HT1080 (cell line): Measurements from ENCODE around the gene CDC42. TPM values are rescaled to one million over a fixed set of nuclear protein-coding genes. Genes with fewer than 3 reads are reported as not detected.

Source experiments
- DNase-seq: peaks from one replicate; pipeline ENCODE4 v3.0.0-alpha.2; 2015; ENCODE audit warnings: low read depth
- small RNA-seq: library from RNA; depleted of rRNA; stranded (forward); fragments of <200 nt; gene quantifications from one replicate; pipeline ENCODE3, GENCODE V24; 2014
- total RNA-seq: library from RNA; depleted of rRNA; stranded (reverse); fragments of >200 nt; shearing (Covaris generic); gene quantifications from 2 replicates; pipeline ENCODE4 v1.2.3, GENCODE V29; 2014; rRNA removed

Gene CDC42
- total RNA-seq, 1 experiment from 2014 or later: 338 TPM

DNA sequence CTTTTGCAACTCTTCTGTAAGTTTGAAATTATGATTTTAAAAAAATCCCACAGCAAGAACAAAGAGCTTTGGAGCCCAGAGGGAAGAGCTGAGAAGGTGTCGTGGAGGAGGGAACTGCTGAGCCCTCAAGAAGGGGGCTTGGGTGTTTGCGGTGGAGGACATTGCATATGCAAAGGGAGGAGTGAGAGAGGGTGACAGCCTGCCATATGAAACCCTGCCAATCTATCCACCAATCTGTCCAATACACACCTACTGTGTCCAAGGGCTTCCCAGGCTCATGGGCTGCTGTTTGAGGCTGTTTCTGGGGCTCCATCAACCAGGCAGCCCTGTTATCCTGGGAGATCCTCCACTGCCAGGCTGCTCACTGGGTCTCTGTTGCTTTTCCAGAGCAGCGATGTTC, 75.2 kb downstream of the CDC42 start:
- no peak for DNase-seq

- no peak for DNase-seq
These were observed 75.9 kb downstream of the CDC42 start for GRCh38 chr1:22128392-22128791.

DNA sequence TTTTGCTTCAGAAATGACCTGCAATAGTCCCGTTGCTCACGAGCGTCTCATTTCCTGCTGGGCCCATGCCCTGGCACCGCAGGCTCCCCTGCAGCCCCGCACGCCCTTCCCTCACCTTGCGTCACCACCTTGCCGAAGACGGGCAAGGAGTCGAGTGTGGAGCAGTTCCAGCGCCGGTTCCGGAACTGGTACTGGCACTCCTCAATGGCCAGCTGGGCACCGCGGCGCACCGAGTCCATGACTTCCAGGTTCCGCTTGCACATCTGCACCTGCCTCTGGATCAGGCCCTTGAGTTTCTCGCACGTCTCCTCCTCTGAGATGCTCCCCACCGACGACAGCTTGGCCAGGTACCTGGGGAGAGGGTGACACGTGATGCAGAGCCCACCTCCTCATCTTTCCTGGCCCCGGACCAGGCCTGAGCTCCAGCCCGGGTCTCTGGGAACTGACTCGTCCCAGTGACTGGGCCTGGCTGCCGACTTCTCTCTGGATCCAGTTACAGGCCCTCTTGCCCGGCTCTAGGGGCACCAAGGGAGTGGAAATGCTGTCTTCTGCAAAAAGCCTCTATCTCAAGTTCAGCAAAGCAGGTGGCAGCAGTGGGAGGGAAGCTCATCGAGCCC, 77.1 kb downstream of the CDC42 start:
- DNase-seq: no peak

- DNase-seq: no peak
These were observed 78.6 kb downstream of the CDC42 start for GRCh38 chr1:22131062-22131461.

DNA sequence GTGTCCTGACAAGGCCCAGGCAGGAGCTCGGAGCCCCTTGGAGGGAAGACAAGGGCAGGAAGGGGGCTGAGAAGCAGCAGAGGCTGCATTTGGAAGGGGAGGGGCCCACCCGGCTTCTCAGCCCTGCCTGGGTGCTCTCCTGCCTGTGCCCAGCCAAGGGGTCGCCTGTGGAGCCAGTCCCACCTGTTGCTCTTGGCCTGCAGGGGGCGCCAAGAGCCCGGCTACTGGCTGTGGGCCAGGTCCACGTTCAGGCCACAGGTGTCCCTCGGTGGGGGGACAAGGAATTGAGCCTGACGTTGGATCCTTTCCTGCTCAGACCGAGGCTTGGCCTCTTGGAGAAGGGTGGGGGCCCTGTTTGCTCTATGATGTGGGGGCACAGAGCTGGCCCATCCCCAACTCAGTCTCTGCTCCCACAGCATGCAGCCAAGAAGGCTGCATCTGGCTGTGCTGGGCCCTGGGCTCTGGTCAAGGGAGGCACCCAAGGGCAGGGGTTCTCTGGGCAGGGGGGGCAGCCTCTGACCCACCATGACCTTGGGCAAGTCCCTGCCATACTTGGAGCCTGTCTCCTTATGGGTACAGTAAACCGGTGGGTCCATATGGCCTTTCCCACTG, 79.5 kb downstream of the CDC42 start:
- peak; percentile 26 for DNase-seq

GRCh38 chr1:22132517-22133235, 80.2 kb downstream of the CDC42 start:
- DNase-seq: peak; percentile 84

DNA sequence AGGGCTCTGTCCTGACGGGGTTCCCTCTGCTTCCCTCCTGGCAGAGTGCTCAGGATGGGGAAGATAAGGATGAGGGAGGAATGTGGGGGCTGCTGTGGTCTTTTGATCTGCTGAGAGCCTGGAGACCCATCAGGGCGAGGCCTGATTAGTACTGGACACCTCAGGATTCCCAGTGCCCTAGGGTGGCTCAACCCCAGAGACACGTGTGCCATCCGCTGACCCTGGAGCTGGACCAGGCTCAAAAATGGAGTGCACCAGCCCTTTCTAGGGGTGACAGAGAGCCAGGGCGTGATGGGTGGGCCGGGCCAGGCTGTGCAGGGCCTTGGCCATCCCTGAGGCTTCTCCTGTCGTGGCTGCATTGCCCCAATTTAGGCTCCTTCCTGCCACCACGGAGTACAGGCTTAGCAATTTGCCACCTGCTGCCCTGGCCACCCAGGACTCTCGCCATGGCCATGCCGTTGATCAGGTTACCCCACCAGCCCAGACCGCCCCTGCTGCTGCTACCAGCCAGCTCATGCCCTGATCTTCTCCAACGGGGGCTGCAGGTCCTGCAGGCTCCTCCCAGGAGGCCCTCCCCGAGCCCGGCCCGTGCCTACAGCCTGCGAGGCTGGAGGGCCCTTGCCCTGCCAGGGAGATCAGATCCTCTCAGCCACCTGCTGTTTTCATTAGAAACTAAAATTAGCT, 80.9 kb downstream of the CDC42 start:
- no peak for DNase-seq

GRCh38 chr1:22133931-22134324, 81.4 kb downstream of the CDC42 start:
- no peak for DNase-seq

- no peak for DNase-seq
These were observed 84.7 kb downstream of the CDC42 start for GRCh38 chr1:22137004-22137720.

- no peak for DNase-seq
These were observed 86.6 kb downstream of the CDC42 start for GRCh38 chr1:22139066-22139594.

DNA sequence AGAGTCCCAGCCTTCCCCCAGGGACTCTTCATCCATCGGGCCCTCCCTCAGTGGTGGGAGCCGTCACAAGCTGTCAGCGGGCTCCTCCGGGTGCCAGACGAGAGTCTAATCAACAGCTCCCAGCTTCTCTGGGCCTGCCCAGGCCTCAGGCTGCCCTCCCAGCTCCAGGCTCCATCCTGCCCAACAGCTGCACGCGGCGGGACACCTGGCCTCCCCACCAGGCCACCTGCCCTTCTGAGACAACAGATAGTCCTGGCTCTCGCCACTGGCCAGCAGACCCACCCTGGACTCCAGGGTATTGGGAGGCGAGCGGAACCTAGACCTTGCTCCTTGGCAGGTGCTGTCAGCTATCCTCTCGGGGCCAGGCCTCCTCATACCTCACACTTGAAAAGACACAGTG, 87.3 kb downstream of the CDC42 start:
- DNase-seq: no peak

Small RNA genes within 50 kb of the gene (small RNA-seq; reads per million reads assigned to genes)
- not detected for gene RN7SL186P
- gene RNU6-776P: not detected

Other genes with a start within 250 kb of the CDC42 start
- not detected in 2 replicates for gene LDLRAD2, start 240.4 kb upstream of the CDC42 start, total RNA-seq
- 2.5 and 3.4 TPM in 2 replicates for gene HSPG2, start 115.4 kb upstream of the CDC42 start, total RNA-seq
- gene CELA3B, start 75.7 kb upstream of the CDC42 start, total RNA-seq: not detected in 2 replicates
- gene CELA3A, start 51.1 kb upstream of the CDC42 start, total RNA-seq: not detected in 2 replicates
- gene WNT4, start 90.4 kb downstream of the CDC42 start, total RNA-seq: 1.1 TPM in 1 of 2 replicates, not detected in the other